Stomach (tissue), 9 donors: Measurements from ENCODE around the gene PTGR2. TPM values are rescaled to one million over a fixed set of nuclear protein-coding genes. Genes with fewer than 3 reads are reported as not detected.
"Not testable (repeated sequence)": the region's sequence is repeated elsewhere in the genome, so short reads cannot be mapped to it uniquely, and the experiment has no call there.

Experiments
- DNase-seq, 2 donors: peaks; one replicate each; pipeline versions ENCODE4 v3.0.0 to v3.0.0-alpha.2; 2013 to 2019
- H3K27ac ChIP-seq, 5 donors: fragments of 200-600 bp in 4 of 5; sonication (generic) in 4 of 5; one replicate each; pipeline ENCODE4 v1.5.1; 2013 to 2019; ENCODE audit warnings: mild to moderate bottlenecking in 1 of 5, moderate library complexity in 1 of 5
- H3K27me3 ChIP-seq, 3 donors: fragments of 200-600 bp; sonication (generic); one replicate each; pipeline ENCODE4 v1.5.1; 2017 to 2019; ENCODE audit warnings: mixed run types in 1 of 3
- H3K36me3 ChIP-seq, 4 donors: fragments of 200-600 bp; sonication (generic); 1 replicate in 3 of 4; 2 replicates in 1 of 4; pipeline ENCODE4 v1.5.1; 2016 to 2019
- H3K4me1 ChIP-seq, 4 donors: fragments of 200-600 bp; sonication (generic); one replicate each; pipeline ENCODE4 v1.5.1; 2016 to 2019
- H3K4me3 ChIP-seq, 4 donors: fragments of 200-600 bp; sonication (generic) in 3 of 4; one replicate each; pipeline ENCODE4 v1.5.1; 2016 to 2019; ENCODE audit warnings: mild to moderate bottlenecking in 1 of 4
- H3K9me3 ChIP-seq, 4 donors: fragments of 200-600 bp; sonication (generic); one replicate each; pipeline ENCODE4 v1.5.1; 2016 to 2019
- CTCF ChIP-seq, 7 experiments: fragments of 450-650 bp in 4 of 7; fragments of 200-600 bp in 3 of 7; sonication (generic) in 3 of 7; IDR thresholded peaks; one replicate each; pipeline ENCODE4 v1.5.1; 2016 to 2019; ENCODE audit warnings: antibody characterized with exemption in 7 of 7, control low read depth in 2 of 7, mild to moderate bottlenecking in 1 of 7
- EP300 ChIP-seq: sonication (generic); formaldehyde crosslinking; IDR thresholded peaks from one replicate; pipeline ENCODE4 v1.6.1; 2017; ENCODE audit warnings: antibody characterized with exemption
- POLR2A ChIP-seq, 4 donors: fragments of 450-650 bp; IDR thresholded peaks; one replicate each; pipeline ENCODE4 v1.6.1; 2016; ENCODE audit warnings: antibody characterized with exemption in 4 of 4, control low read depth in 2 of 4, mild to moderate bottlenecking in 1 of 4, moderate library complexity in 1 of 4
- POLR2AphosphoS5 ChIP-seq, 3 donors: sonication (generic); formaldehyde crosslinking; IDR thresholded peaks; one replicate each; pipeline ENCODE4 v1.6.1; 2016; ENCODE audit warnings: antibody characterized with exemption in 3 of 3
- WGBS, 5 donors: extraction: QIAGEN DNeasy Blood & Tissue Kit in 3 of 5; methylation state at CpG; one replicate each; pipeline versions ENCODE4 v1.1.5 to v1.1.7; 2013 to 2018; 5-methylcytosine and 5-hydroxymethylcytosine counted together
- intact Hi-C: fragments of 100-400 bp; cut with DNase I; formaldehyde crosslinking; loops from one replicate; pipeline ENCODE4 v1.15.1; 2023; ENCODE audit warnings: low total_unique reads
- polyA plus RNA-seq, 3 donors: library from polyadenylated mRNA; stranded (reverse); fragments of 200-250 nt; gene quantifications; one replicate each; pipeline ENCODE4 v1.2.3, GENCODE V29; 2013
- total RNA-seq, 5 donors: library from RNA; depleted of rRNA; stranded (reverse); fragments of >200 nt; gene quantifications; one replicate each; pipeline versions ENCODE4 v1.1.0 to v1.2.3, GENCODE V29; 2014 to 2016
- donor health status: healthy with polysubstance abuse.
- donor health status: Bipolar disorder and iron deficiency.
- donor health status: healthy.

Gene PTGR2
- total and polyA plus RNA-seq, 8 donors, result 0.58 to 17.0 (median 5.1) TPM

- no peaks in the 10 kb centered on the region for H3K27me3 ChIP-seq
- H3K9me3 ChIP-seq, result no peaks in the 10 kb centered on the region
- no peak overlapping the region for H3K4me3 ChIP-seq
- WGBS, 5 donors, result 38 to 79% (median 70%) methylated on average over 1 of the region's 1 CpG
- TF ChIP-seq CTCF (IDR thresholded peaks at IDR 0.05), result no peak
- no peak for TF ChIP-seq EP300
- TF ChIP-seq POLR2A (IDR thresholded peaks at IDR 0.05), result no peak
- TF ChIP-seq POLR2AphosphoS5 (IDR thresholded peaks at IDR 0.05), result no peak
- peak overlapping the region in 3 of 5 donors; percentile 15 to 41 (median 34) for H3K27ac ChIP-seq
- intact Hi-C loops, result no loop called here
- peak in 1 of 2 donors; percentile 48 for DNase-seq
- H3K36me3 ChIP-seq, result no peaks in the 10 kb centered on the region
- peaks cover 7 to 31% (median 16%) of the 10 kb centered on the region in 4 donors for H3K4me1 ChIP-seq
Observed at GRCh38 chr14:73833034-73833433, 18.6 kb upstream of the PTGR2 start.

- peak in 1 of 2 donors; percentile 76 for DNase-seq
- TF ChIP-seq EP300 (no peak), POLR2AphosphoS5 (IDR thresholded peaks at IDR 0.05) (no peak), POLR2A (IDR thresholded peaks at IDR 0.05) (no peak), CTCF (IDR thresholded peaks at IDR 0.05) (no peak)
- H3K4me3 ChIP-seq, result no peak overlapping the region
- H3K4me1 ChIP-seq, result peaks cover 7 to 31% (median 16%) of the 10 kb centered on the region in 4 donors
- WGBS, 5 donors, result 40 to 60% (median 48%) methylated on average over 9 of the region's 9 CpGs
- H3K9me3 ChIP-seq, result no peaks in the 10 kb centered on the region
- H3K27ac ChIP-seq, result peak overlapping the region in 3 of 5 donors; percentile 15 to 41 (median 34)
- no peaks in the 10 kb centered on the region for H3K36me3 ChIP-seq
- intact Hi-C loops, result no loop called here
- no peaks in the 10 kb centered on the region for H3K27me3 ChIP-seq
Observed at GRCh38 chr14:73833530-73834260, 17.9 kb upstream of the PTGR2 start.

GRCh38 chr14:73834261-73834625 lies 17.4 kb upstream of the PTGR2 start:
- H3K27ac ChIP-seq, result peak overlapping the region in 1 of 5 donors; percentile 34
- H3K36me3 ChIP-seq, result no peaks in the 10 kb centered on the region
- intact Hi-C loops, result no loop called here
- H3K4me3 ChIP-seq, result no peak overlapping the region
- no peak for DNase-seq
- peaks cover 7 to 31% (median 16%) of the 10 kb centered on the region in 4 donors for H3K4me1 ChIP-seq
- WGBS, 5 donors, result 80 to 97% (median 93%) methylated on average over 4 of the region's 4 CpGs
- H3K27me3 ChIP-seq, result no peaks in the 10 kb centered on the region
- TF ChIP-seq CTCF (IDR thresholded peaks at IDR 0.05), result no peak
- TF ChIP-seq EP300, result no peak
- TF ChIP-seq POLR2A (IDR thresholded peaks at IDR 0.05), result no peak
- TF ChIP-seq POLR2AphosphoS5 (IDR thresholded peaks at IDR 0.05), result no peak
- no peaks in the 10 kb centered on the region for H3K9me3 ChIP-seq

GRCh38 chr14:73838293-73839034 lies 13.2 kb upstream of the PTGR2 start:
- H3K36me3 ChIP-seq, DNase-seq, H3K4me3 ChIP-seq, H3K9me3 ChIP-seq, intact Hi-C loops, H3K27me3 ChIP-seq, H3K27ac ChIP-seq: not testable (repeated sequence)
- 93 to 96% (median 95%) methylated on average over 7 of the region's 7 CpGs for WGBS, 5 donors
- H3K4me1 ChIP-seq, result peaks cover 5 to 21% (median 12%) of the 10 kb centered on the region in 4 donors
